GM19099 (cell line): ENCODE measurements around the gene TMEM176A.

Experiments
- POLR2A ChIP-seq: IDR thresholded peaks from 3 replicates; pipeline ENCODE4 v1.6.1; 2011; ENCODE audit warnings: low read depth; ENCODE audit not compliant: insufficient read length; ENCODE audit errors: extremely low read depth

The TMEM176A gene

GRCh38 chr7:150784120-150784736, 16.3 kb upstream of the TMEM176A start:
- no peak for TF ChIP-seq POLR2A

GRCh38 chr7:150784954-150785353, 15.6 kb upstream of the TMEM176A start:
- no peak for TF ChIP-seq POLR2A

- TF ChIP-seq POLR2A, result no peak
These were observed 13.0 kb upstream of the TMEM176A start for GRCh38 chr7:150787321-150788281.

GRCh38 chr7:150788474-150789269, 11.9 kb upstream of the TMEM176A start:
- TF ChIP-seq POLR2A, result no peak

- TF ChIP-seq POLR2A, result no peak
These were observed 10.0 kb upstream of the TMEM176A start for GRCh38 chr7:150790416-150791075.

- no peak for TF ChIP-seq POLR2A
These were observed 9.3 kb upstream of the TMEM176A start for GRCh38 chr7:150791304-150791703.

- no peak for TF ChIP-seq POLR2A
These were observed 8.7 kb upstream of the TMEM176A start for GRCh38 chr7:150791746-150792452.

GRCh38 chr7:150793569-150794238, 6.9 kb upstream of the TMEM176A start:
- no peak for TF ChIP-seq POLR2A

GRCh38 chr7:150797661-150798060, 2.9 kb upstream of the TMEM176A start:
- no peak for TF ChIP-seq POLR2A

- no peak for TF ChIP-seq POLR2A
These were observed 1.4 kb upstream of the TMEM176A start for GRCh38 chr7:150799156-150799555.

GRCh38 chr7:150799741-150800580, 608 bp upstream of the TMEM176A start, which contains the start of gene TMEM176B:
TMEM176B (minus strand) TSS chr7:150800364; CDS start chr7:150796569, 3,795 bp downstream.
- no peak for TF ChIP-seq POLR2A

- TF ChIP-seq POLR2A, result no peak
These were observed 825 bp downstream of the TMEM176A start for GRCh38 chr7:150801242-150801945.

GRCh38 chr7:150801946-150802771, 1.6 kb downstream of the TMEM176A start:
- TF ChIP-seq POLR2A, result no peak
